Sigmoid colon (tissue), 4 donors: Measurements from ENCODE around the gene EVC.

Experiments
- POLR2A ChIP-seq, 2 donors: fragments of 450-650 bp; IDR thresholded peaks; one replicate each; pipeline ENCODE4 v1.6.1; 2016; ENCODE audit warnings: antibody characterized with exemption in 2 of 2, mild to moderate bottlenecking in 2 of 2, moderate library complexity in 2 of 2
- POLR2AphosphoS5 ChIP-seq, 4 donors: sonication (generic); formaldehyde crosslinking; IDR thresholded peaks; one replicate each; pipeline ENCODE4 v1.6.1; 2017; ENCODE audit warnings: antibody characterized with exemption in 4 of 4
- TF ChIP-seq, protein P1 (sequence below), 4 experiments: fragments of 450-650 bp in 3 of 4; fragments of 200-600 bp in 1 of 4; IDR thresholded peaks; one replicate each; pipeline ENCODE4 v1.5.1; 2016 to 2019; ENCODE audit warnings: antibody characterized with exemption in 4 of 4, mild to moderate bottlenecking in 3 of 4, moderate library complexity in 2 of 4

DNA sequence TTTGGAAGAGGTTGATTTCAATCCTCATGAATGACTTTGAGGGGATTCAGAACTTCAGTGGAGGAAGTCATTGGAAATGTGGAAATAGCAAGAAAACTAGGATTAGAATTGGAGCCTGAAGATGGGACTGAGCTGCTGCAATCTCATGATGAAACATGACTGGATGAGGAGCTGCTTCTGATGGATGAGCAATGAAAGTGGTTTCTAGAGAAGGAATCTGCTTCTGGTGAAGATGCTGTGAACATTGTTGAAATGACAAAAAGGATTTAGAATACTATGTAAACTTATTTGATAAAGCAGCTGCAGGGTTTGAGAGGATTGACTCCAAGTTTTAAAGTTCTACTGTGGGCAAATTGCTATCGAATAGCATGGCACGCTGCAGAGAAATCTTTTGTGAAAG, 27.1 kb downstream of the EVC start:
- TF ChIP-seq, protein P1, sequence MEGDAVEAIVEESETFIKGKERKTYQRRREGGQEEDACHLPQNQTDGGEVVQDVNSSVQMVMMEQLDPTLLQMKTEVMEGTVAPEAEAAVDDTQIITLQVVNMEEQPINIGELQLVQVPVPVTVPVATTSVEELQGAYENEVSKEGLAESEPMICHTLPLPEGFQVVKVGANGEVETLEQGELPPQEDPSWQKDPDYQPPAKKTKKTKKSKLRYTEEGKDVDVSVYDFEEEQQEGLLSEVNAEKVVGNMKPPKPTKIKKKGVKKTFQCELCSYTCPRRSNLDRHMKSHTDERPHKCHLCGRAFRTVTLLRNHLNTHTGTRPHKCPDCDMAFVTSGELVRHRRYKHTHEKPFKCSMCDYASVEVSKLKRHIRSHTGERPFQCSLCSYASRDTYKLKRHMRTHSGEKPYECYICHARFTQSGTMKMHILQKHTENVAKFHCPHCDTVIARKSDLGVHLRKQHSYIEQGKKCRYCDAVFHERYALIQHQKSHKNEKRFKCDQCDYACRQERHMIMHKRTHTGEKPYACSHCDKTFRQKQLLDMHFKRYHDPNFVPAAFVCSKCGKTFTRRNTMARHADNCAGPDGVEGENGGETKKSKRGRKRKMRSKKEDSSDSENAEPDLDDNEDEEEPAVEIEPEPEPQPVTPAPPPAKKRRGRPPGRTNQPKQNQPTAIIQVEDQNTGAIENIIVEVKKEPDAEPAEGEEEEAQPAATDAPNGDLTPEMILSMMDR (IDR thresholded peaks at IDR 0.05), result no peak
- TF ChIP-seq POLR2A (IDR thresholded peaks at IDR 0.05) (no peak), POLR2AphosphoS5 (IDR thresholded peaks at IDR 0.05) (no peak)
